GM10847 (cell line): Measurements from ENCODE around the gene TSHZ2.

Experiments
- POLR2A ChIP-seq: IDR thresholded peaks from 2 replicates; pipeline ENCODE4 v1.6.1; 2011; ENCODE audit not compliant: insufficient read length; ENCODE audit errors: extremely low read depth

The TSHZ2 gene

GRCh38 chr20:53346335-53346648 is 374.1 kb downstream of the TSHZ2 start:
- TF ChIP-seq POLR2A: no peak

GRCh38 chr20:53349730-53350129 is 377.6 kb downstream of the TSHZ2 start:
- TF ChIP-seq POLR2A: no peak

GRCh38 chr20:53352727-53353440 is 380.7 kb downstream of the TSHZ2 start:
- no peak for TF ChIP-seq POLR2A

DNA sequence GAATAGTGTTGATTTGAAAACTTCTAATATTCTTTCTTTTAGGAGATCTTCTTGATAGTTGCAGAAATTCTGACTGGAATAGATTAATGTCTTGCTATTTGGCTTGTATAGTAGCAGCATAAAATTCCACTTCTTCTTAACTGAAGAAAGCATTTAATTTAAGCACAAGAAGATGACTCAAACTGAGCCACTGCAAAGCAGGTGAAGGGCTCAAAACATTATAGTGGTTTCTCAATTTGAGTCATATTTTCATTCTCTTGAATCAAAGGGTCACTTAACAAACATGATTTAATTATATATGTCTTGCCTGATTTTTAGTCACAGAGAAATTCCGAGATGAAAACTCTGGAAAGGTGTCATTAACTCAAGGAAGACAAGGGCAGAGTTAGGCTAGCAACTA is 382.2 kb downstream of the TSHZ2 start:
- no peak for TF ChIP-seq POLR2A

GRCh38 chr20:53355790-53356189 is 383.6 kb downstream of the TSHZ2 start:
- no peak for TF ChIP-seq POLR2A

GRCh38 chr20:53359425-53359824 is 387.3 kb downstream of the TSHZ2 start:
- no peak for TF ChIP-seq POLR2A

DNA sequence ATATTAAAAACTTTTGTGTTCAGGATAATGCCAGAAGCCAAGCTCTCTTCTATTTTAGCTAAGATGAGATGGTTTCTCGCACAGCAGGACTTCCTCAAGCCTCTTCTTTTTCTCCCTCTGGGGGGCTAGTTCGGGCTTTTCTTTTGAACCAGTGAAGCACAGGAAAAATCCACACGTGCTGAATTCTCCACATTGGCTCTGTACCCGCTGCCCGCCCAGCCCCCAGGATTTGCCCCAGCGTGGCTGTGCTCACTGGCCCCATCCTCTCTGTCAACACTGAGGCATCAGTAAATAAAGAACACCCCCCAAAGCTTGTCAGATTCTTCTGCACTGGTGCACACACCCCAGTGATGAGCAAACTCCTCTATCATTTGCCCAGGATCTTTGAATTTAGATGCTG is 388.7 kb downstream of the TSHZ2 start:
- TF ChIP-seq POLR2A: no peak

DNA sequence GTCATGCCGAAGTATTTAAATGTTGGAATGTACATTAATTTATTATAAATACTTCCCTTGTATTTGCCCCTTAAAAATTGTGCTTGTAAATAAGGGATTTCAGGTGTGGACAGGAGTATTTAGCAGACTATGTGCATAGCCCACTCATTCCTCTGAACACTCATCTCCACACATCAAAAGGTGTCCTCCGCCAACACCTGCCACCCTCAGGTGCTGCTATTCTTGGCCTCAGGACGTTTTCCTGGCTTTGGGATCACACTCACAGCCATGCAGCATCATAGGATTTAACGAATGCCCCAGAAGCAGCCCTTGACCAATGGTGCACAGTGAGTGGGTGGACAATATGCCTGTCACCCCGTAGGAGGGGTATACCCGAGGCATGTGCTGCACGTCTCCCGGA is 390.6 kb downstream of the TSHZ2 start:
- TF ChIP-seq POLR2A: no peak

GRCh38 chr20:53364646-53365045 is 392.5 kb downstream of the TSHZ2 start:
- no peak for TF ChIP-seq POLR2A

DNA sequence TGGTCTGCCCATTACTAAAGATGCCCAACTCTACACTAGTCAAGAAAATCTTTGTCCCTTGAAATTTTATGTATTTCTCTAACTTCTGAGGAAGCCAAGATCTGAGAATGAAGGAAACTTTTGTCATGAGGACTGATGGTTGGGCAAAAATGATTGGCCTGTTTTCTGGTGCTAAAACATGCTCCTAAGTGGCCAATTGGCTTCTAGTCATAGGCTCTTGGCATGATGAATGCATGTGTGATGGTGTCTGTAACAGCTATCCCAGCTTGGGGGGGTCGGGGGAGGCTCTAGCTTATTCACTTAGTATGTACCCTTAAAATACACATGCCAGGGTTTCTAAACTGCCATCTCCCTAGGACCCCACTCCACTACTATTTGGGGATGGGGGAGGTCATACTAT is 392.9 kb downstream of the TSHZ2 start:
- no peak for TF ChIP-seq POLR2A

DNA sequence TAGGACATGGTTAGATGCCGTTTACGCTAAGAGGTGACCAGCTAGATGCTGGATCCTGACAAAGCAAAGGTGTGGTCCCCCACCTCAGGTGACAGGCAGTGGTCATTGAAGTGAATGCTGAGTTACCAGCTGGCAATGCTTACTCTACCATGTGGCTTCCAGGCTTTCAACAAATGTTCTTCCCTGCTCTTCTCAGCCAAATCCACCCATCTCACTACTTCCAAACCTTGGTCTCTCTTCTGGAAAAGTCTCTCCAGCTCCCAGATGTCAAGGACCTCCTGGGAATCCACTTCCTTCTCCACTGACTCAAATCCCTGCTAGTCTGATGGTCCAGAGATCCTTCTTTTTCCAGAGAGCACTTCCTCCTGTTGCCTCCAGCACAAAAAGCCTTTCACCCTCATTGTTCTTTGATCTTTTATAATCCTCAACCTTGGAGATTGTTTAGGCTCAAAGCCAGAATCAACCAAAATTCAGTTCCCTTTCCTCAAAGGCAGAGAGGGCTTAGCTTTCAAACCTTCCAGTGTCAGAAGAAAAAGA is 393.4 kb downstream of the TSHZ2 start:
- TF ChIP-seq POLR2A: no peak

GRCh38 chr20:53369871-53370270 is 397.7 kb downstream of the TSHZ2 start:
- no peak for TF ChIP-seq POLR2A

DNA sequence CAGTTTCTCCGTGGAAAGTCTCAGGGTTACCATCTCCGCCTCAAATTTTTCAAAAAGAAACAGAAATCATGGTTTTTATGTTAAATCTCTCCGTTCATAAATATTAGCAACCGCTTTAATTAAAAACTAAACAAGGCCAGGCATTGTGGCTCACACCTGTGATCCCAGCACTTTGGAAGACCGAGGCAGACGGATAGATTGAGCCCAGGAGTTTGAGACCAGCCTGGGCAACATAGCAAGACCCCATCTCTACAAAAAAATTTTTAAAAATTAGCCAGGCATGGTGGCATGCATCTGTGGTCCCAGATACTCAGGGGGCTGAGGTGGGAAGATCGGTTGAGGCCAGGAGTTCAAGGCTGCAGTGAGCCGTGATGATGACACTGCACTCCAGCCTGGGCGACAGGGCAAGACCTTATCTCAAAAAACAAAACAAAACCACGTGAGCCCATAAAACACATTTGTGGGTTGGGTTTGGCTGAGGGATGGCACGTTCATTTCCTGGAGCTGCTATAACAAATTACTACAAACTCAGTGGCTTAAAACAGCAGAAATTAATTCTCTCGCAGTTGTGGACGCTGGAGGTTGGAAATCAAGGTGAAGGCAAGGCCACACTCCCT is 398.3 kb downstream of the TSHZ2 start:
- no peak for TF ChIP-seq POLR2A

DNA sequence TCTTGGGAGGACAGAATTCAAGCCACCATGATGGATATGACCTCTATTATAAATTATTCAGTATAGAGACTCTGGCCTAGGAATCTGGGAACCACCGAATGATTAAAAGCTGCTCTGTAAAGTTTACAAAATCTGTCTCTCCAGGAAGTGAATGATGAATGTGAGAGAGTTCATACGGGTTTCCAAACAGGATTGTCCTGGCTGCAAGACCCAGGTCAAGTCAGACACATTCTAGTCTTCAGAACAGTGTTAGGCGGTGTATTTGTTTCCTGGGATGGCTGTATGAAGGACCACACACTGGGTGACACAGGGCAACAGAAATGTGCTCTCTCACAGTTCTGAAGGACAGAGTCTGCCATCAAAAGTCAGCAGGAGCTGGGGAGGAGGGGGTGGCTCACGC is 399.1 kb downstream of the TSHZ2 start:
- no peak for TF ChIP-seq POLR2A

GRCh38 chr20:53376021-53376420 is 403.9 kb downstream of the TSHZ2 start:
- no peak for TF ChIP-seq POLR2A

DNA sequence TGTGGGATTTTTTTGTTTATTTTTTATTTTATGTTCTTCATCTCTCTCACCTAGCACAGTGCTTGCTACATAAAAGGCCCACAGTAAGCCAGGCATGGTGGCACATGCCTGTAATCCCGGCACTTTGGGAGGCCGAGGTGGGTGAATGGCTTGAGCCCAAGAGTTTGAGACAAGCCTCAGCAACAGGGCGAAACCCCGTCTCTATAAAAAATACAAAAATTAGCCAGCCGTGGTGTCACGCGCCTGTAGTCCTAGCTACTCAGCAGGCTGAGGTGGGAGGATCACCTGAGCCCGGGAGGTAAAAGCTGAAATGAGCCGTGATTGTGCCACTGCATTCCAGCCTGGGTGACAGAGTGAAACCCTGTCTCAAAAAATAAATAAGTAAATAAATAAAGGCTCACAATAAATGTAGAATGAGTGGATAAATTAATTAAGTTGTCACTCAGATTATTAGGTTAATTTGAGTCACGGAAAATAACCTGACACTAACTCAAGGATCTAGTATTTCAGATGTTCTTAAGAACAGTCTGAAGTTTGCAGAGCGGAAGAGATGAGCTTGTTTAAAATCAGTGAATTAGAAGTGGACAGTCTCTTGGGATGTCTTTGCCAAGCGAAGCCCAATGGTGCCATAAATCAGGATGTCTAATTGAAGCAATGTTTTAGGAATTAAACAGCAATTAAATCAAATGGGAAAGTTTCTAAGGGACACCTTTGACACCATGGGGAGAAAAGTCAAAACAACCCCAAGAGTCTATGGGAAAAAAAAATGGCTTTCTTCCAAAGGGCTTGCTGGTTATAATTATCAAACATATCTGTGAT is 407.1 kb downstream of the TSHZ2 start:
- no peak for TF ChIP-seq POLR2A
